ENCODE measurements around the gene BCAP29.

DNA sequence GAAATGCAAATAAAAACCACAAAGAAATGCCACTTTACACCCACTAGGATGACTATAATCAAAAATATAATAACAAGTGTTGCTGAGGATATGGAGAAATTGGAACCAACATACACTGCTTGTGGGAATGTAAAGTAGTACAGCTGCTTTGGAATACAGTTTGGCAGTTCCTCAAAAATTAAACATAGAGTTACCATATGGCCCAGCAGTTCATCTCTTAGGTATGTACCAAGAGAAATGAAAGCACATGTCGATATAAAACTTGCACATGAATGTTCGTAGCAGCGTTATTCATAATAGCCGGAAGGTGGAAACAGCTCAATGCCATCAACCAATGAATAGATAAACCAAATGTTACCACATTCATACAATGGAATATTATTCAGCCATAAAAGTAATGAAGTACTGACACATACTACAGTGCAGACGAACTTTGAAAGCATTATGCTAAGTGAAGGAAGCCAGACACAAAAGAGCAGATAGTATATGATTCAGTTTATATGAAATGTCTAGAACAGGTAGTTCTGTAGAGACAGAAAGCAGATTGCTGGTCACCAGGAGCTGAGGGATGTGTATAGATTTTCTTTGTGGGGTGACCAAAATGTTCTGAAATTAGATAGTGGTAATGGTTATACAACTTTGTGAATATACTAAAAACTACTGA, 12.4 kb downstream of the BCAP29 start:
- TF ChIP-seq, protein P1, sequence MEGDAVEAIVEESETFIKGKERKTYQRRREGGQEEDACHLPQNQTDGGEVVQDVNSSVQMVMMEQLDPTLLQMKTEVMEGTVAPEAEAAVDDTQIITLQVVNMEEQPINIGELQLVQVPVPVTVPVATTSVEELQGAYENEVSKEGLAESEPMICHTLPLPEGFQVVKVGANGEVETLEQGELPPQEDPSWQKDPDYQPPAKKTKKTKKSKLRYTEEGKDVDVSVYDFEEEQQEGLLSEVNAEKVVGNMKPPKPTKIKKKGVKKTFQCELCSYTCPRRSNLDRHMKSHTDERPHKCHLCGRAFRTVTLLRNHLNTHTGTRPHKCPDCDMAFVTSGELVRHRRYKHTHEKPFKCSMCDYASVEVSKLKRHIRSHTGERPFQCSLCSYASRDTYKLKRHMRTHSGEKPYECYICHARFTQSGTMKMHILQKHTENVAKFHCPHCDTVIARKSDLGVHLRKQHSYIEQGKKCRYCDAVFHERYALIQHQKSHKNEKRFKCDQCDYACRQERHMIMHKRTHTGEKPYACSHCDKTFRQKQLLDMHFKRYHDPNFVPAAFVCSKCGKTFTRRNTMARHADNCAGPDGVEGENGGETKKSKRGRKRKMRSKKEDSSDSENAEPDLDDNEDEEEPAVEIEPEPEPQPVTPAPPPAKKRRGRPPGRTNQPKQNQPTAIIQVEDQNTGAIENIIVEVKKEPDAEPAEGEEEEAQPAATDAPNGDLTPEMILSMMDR (IDR thresholded peaks at IDR 0.05) = no peak
- TF ChIP-seq POLR2A (IDR thresholded peaks at IDR 0.05) = no peak

Measured in heart left ventricle (tissue), 13 donors.